ENCODE results near the gene FILIP1L.
A peak's percentile ranks its signal among the peaks of the same experiment; 100 is the strongest.
"Not testable (repeated sequence)": the region's sequence is repeated elsewhere in the genome, so short reads cannot be mapped to it uniquely, and the experiment has no call there.

FILIP1L gene

DNA sequence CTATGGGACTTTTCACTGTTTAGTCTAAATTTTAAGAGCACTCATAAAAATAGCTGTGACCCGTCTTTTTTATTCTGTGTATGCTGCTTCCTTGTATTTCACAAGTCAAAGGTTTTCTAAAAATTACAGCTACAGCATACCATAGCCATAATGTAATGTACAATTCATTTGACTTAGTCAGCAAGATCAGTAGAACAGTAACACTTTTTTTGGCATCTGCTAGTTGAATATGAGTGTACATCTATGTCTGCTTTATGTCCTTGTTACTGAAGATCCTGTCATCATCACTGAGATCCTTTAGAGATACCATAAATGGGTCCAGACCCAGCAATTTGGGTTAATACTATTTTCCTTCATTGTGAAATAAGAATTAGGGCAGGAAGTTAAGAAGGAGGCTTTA, 254.5 kb downstream of the FILIP1L start:
- DNase-seq, result no peak

DNA sequence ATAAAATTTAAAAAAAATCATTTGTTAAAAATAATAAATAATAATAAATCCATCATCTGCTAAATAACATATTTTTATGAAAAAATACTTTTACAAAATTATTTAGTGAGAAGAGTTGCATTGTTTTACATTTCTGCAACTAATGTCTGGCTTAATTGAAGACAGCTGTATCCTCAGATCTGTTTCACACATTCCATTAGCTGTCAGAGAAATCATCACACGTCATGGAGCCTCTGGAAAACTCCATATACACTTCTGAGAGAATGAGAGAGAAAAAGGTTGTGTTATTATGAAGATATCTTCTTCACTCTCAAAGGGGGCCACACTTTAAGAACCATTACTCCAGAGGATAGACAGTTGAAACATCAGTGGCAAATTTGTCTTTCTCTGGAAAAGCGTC, 255.8 kb downstream of the FILIP1L start:
- DNase-seq, result no peak

DNA sequence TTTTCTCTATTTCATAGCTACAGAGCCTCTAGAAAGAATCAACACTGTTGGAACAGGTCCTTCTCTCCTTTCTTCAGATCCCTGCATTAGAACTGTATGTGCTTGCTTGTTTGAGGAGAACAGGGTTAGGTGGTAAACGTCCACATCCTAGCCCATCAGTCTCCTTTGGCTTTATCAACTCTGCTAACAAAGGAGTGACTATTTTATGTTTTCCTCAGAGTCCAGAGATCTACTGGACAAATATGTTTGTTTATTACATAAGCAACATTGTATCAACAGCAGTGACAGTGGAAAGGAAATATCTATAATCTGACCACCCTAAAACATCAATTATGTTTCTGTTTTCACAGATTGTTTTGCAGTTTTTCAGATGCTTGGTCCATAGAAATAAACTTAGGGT, 257.0 kb downstream of the FILIP1L start:
- no peak for DNase-seq

DNA sequence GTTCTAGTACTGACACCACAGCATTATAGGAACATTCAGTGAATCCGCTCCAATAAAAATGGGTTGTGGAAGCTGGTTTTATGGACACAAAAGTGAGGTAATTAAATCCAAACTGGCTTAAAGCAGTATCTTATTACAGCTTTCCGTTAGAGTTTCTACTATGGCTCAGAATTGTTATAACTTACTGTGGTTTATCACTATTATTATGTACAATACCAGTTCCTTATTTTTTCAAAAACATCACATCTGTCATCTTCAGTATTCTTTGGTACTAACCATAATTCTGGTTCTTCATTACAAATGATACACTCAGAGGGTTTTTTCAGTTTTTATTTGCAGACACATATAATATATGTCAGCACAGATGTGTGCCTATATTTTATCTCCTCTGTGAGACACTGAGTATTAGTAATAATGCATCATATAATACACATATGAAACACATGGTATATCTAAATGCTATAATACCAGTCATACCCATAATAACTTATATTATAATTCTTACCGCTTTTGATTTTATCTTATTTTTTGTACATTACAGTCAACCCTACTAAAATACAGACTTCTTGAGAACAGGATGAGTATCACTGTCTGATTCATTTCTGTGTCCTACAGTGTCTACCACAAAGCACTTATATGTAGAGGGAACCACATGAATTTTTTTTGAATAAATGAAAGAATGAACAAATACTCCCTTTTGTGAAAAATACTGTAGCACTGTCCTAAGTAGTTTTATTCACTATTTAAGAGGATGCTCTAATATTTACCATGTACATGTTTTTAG, 257.7 kb downstream of the FILIP1L start:
- DNase-seq, result no peak

DNA sequence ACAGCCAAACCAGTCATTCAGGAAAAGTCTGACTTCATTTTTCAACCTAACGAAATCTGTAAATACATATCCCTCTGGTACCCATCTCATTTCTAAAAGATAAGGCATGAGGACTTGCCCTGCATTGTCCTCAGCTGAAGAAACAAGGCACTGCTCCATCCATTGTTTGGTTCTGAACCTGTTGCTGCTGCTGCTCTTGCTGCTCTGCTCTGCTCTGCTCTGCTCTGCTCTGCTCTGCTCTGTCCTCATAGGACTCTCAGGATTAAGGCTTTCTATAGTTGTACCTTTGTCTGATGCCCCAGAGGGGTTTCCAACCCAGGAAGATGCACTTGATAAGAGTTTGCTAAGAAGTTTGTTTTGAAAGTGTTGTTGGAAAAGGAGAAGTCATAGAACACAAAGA, 258.4 kb downstream of the FILIP1L start:
- DNase-seq, result no peak

DNA sequence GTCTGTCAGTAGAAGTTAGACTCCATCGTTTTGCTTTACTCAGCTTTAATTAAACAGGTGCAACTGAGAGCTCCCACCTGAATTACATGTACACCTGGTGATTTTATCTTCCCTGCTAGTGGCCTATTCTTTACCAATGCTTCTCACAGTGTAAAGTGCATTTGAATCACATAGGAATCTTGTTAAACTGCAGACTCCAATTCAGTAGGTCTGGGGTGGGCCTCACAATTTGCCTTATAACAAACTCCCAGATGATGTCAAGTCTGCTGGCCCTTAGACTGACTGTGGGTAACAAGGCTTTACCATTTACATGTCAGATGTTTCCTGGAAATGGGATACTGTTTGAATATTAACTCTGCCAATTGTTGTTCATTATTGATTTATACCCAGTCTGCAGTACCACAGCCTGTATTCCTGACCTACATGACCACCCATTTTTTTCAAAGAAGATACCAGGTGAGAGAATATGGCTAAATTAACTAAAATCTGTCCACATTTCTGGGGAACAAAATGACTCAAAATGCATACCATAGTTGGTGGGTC, 259.5 kb downstream of the FILIP1L start:
- no peak for DNase-seq

DNA sequence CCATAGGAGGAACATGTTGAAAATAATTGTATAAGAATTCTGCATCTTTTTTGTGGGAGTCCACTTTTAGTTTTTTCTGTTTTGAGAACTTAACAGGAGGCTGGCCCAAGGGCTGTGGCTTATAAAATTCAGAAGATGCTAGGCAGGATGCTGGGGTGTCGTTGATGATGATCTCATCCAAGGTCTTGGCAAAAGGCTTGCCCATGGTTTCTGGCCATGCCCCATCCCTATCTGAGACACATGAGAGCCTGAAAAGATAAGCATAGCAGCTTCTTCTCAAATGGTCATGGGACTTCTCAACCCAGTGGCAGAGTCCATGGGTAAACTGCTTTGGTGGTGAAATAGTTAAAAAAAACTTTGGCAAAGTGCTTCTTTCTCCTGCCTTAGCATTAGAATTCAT, 261.4 kb downstream of the FILIP1L start:
- peak; percentile 16 for DNase-seq

DNA sequence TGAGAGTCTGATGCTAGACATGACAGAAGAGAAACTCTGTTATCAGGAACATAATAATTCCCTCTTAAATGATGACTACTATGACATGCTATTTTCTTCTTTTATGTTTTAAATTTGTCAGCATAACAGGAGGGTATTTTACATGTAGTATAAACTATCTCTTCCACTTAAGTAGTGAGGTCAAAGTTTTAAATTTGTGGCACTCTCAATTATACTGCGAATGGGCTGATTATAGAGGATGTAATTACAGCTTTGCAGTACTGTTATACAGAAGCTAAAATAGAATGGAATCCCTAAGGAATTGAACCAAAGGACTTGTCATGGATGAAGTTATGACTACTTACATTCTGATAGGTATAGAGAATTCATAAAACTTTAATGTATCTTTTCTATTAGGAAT, 262.3 kb downstream of the FILIP1L start:
- no peak for DNase-seq

DNA sequence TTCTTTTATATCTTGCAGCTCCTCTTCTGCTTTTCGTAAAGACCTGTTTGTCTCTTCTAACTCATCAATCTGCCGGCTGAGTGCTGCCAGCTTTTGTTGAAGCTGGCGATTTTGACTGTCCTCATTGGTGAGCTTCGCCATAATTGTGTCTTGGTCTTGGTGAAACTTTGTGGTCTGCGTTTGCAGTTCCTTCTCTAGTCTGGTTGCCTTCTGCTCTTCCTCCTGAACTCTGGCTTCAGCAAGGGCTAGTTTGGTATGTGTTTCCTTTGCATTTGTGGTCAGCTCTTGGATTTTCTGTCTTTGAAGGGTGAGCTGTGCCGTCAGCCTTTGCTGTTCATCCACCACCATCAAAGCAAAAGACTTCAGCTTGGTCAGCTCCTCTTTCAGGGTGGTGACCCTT, 263.7 kb downstream of the FILIP1L start:
- no peak for DNase-seq

DNA sequence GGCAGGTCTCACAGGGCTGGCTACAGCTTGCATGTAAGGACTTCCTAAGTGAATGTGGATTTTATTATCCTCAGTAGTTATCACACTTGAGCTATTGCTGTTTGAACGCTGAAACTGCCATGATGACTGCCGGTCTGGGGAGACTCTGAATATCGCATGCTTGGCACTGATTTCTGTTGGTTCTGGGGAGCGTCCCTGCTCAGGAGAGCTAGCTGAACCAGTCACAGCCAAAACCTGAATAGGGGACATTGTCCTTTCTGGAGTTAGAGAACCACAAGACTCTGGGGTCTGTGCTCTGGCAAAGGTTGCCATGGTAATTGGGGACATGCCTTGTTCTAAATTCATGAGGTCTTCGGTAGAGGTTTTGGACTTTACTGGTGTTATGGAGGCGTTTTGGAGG, 265.9 kb downstream of the FILIP1L start:
- no peak for DNase-seq

DNA sequence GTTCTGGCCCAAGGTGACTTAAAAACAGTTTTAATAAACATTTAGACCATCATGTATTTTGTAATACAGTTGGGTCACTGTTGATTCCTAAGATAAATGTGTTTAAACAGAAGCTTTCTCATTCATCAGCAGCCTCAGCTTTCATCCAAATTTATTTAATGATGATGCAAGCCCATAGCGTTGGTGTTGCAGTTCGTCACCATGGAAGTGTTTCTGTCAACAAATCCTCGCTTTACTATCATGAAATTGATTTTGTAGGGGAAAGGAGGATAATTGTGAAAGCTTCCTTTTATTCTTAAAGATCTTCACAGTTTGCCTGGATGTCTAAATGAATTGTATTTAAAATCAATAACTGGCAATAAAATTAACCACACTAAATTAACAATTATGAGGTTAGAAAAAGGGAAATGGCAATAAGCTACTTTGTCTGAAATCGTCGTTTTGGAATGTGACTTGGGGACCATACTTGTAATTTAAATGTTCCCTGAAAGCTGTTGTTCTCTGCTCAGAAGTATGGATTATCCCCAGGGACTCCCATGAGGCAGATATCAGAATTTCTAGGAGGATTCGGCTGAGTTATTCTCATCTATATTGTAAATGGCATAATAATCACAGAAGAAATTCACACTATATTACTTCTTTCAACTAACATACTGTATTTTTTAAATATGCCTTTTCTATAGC, 267.7 kb downstream of the FILIP1L start:
- DNase-seq, result no peak

DNA sequence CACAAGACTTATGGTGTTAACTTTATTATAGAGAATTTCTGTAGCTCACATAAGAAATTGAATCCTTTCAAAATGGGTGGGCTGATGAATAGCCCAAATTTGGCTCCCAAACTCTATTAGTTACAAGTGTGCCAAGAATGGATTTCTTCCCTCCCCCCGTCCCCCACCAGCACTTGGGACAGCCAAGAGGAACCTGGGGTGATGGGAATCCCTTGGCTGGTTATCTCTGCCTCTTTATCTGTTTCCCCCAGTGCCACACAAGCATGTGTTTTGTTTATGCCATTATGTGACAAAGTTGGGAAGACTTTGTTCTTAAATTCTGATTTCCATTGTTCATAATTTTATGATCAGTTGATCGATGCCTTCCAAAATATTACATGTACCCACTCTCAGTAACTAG, 268.3 kb downstream of the FILIP1L start:
- peak; percentile 30 for DNase-seq

DNA sequence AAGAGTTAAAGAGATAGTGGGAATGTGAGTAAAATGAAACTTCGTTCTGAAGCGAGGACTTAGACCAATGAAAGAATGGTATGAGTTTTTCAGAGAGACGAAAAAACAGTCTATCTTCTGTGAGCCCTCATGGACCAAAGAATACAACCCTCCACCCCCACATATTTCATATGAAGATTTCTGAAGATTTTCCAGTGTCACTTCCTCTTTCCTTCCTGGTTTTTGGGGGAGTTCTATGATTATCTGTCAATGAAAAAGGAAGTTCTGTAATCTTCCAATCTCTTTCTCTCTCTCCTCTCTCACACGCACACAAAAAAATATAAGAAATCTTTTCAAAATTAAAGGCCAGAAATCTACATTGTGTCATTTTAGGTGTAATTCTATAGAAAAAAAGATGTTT, 269.0 kb downstream of the FILIP1L start:
- DNase-seq, result no peak

DNA sequence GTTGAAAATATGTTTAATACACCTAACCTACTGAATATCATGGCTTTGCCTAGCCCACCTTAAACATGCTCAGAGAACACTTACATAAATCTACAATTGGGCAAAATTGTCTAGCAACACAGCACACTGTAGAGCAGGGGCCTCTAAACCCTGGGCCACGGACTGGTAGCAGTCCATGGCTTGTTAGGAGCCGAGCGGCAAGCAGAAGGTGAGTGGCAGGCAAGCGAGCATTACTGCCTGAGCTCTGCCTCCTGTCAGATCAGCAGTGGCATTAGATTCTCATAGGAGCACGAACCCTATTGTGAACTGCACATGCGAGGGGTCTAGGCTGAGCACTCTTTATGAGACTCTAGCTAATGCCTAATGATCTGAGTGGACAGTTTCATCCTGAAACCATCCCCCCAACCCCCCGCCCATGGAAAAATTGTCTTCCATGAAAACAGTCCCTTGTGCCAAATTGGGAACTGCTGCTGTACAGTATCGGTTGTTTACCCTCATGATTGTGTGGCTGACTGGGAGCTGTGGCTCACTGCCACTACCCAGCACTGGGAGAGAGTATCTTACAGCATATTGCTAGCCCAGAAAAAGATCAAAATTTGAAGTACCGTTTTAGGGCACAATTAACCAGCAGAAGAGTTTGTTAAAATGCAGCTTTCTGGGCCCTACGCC, 270.6 kb downstream of the FILIP1L start:
- DNase-seq, result no peak

DNA sequence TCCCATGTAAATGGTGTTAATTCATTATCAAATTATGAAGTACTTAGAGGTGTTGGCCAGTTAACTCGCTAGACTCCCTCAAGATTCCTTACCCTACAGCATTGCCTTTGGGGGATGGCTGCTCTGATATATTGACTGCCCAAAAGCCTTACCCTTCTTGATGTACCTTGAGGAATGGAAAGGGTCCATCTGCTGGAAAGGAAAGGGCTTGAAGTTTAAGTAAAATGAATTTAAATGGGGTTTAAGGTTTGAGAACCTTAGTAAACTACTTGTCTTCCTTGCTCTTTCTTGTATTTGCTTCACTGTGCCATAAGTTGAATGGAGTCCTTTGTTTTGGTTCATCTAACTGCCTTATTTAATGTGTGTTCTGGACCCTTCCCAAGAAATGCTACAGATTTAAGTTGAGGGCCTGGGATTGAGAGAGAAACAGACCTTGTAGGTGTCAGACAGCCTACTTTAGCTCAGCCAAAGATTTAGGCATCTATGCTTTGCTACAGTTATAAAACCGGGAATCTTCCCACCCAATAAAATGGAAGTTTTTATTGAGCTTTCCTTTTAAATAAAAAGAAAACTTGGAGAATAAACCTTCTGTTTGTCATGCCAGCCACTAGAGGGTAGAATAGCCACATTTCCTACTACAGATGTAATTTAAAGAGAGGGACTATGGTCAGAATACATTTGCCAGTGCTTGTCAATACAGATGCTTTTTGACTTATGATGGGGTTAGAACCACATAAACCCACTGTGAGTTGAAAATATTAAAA, 271.3 kb downstream of the FILIP1L start:
- DNase-seq, result peak; percentile 55

DNA sequence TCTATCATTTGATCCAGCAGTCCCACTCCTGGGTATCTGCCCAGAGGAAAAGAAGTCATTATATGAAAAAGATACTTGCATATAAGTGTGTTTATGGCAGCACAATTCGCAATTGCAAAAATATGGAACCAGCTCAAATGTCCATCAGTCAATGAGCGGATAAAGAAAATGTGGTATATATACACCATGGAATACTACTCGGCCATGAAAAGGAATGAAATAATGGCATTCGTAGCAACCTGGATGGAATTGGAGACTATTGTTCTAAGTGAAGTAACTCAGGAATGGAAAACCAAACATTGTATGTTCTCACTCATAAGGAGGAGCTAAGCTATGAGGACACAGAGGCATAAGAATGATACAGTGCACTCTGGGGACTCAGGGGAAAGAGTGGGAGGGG, 272.4 kb downstream of the FILIP1L start:
- not testable (repeated sequence) for DNase-seq

DNA sequence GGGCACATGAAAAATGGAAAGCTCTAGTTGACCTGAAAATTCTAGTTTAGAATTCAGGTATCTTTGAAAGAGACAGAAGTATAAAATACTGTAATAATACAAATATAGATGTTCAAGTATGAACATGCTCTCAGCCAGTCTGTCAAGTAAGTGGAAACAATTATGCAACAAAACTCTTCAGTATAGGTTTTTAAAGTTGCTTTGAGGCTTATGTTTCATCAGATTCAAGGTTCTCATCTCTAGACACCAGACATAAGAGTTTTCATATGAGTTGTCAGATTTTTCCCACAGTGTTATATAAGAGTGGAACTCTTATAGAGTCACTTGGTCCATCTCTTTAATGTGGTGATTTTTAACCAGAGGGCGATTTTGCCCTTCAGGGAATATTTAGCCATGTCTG, 274.7 kb downstream of the FILIP1L start:
- no peak for DNase-seq

DNA sequence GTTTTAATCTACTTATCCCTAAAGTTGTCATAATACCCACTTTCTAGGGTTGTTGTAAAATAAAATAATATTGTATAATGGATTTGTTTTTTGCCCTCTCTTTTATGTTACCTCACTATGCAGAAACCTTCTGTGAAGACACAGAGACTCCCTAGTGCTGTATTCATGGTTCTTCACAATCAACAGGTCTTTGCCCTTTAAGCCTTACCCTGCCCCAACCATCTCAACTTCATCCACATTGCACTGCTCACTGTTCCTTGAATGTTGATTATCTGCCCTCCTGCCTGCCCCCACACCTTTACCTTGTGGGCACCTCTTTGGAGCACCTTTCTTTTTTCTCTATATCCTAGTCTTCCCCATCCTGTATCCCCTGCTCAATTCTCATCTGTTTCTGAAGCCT, 275.5 kb downstream of the FILIP1L start:
- DNase-seq, result no peak

DNA sequence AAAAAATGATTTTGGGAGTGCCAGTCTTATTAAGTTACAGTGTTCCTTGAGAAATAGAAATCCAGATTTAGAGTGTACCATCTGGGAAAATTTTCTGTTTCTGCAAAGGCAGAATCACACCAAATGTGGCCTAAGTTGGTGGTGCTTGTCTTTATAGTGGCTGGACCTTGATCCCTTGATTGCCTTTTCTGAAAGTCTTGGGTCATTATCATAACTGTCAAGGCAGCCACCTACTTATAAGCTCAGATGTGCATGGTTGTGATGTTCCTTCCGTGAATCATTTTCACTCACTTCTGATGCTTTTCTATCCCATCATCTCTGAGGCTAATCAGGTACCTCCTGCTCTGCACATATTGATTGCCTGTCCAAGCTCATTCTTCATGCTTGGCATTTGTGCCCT, 276.6 kb downstream of the FILIP1L start:
- DNase-seq, result no peak

DNA sequence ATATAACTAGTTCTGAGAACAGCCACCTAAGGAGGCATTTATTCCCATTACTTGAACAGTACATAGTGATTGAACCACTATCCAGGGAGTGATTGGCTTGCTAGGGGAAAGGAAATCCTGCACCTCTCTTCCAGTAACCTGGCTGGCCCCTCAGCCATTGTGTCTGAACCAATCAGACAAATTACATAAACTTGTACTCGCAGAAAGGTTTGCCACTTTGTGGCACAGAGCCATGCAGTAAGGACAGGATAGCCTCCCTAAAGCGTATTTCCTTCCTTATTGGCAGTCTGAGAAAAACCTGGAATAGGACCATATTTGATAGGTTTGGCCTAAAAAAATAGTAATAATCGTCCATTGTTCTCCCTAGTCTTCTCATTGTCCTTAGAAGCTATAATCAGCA, 277.6 kb downstream of the FILIP1L start:
- no peak for DNase-seq

DNA sequence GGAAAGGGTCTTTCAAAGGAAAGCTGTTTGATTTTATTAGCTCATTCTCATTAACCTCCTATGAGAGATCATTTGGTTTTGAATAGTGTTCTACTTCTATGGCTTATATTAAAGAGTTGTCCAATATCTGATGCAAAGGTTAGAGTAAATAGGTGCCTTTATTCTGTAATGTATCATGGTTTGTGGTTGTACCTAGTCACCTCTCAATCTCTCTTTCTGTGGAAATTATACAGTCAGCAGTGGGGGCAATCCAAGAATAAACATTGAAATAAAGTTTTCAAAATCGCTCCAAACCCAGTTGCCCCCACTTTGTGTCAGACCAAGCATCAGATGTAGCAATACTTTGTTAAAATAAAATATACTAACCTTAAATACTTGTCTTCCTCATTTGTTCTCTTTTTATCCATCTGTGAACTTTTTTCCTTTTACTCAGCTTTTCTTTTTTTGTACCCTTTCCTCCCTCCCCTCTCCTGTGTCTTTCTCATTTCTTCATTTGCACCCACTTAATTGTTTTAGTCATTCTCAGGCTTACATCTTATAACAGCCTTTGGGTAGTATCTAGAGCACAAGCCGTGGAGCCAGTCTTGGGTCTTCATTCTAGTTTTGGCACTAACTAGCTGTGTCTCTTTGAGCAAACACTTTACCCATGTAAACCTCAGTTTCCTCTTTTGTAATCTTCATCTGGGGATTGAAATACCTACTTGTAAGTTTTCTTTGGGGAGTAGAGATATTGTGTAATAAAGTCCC, 279.9 kb downstream of the FILIP1L start:
- no peak for DNase-seq

DNA sequence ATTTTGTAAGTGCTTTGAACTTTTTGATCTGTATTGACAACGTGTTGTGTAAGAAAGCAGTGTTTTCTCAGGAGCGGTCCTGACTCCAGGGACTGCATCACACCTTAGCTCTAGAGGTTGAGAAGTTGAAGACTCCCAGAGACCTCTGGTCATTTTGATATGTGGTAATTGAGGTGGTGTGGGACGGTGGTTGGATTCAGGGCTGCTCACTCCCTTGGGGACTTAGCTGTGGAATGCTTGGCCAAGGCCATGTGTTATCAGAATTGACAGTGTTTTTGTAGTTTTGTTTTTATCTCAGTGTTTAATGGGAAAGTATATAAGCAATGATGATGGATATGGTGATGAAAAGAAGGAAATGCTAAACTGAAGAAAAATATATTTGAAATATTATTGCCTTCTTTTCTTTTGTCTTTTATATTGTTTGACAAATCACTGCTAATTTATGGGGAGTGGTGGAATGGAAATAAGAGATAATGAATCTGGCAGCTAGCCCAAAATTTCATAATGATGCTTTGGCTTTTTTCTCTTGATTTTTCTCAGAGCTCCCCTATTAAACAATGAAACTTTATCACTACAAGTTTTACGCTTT, 280.6 kb downstream of the FILIP1L start:
- peak; percentile 40 for DNase-seq

Measured in hematopoietic multipotent progenitor cell treated with erythropoietin and hydrocortisone succinate and interleukin-3 and kit ligand, for 8 days (in vitro differentiated cells).